Measurements from ENCODE around the gene CDH18.

Gene CDH18

GRCh38 chr5:19733612-19734495 lies 254.1 kb downstream of the CDH18 start:
- no peak for DNase-seq (ENCODE audit: low read depth)

GRCh38 chr5:19728571-19728970 lies 259.4 kb downstream of the CDH18 start:
- DNase-seq (ENCODE audit: low read depth), result no peak

GRCh38 chr5:19719109-19719508 lies 268.9 kb downstream of the CDH18 start:
- no peak for DNase-seq (ENCODE audit: low read depth)

GRCh38 chr5:19713740-19714139 lies 274.3 kb downstream of the CDH18 start:
- DNase-seq (ENCODE audit: low read depth), result no peak

- DNase-seq (ENCODE audit: low read depth), result no peak
These were observed 278.6 kb downstream of the CDH18 start for GRCh38 chr5:19709403-19709802.

GRCh38 chr5:19706776-19707175 lies 281.2 kb downstream of the CDH18 start:
- DNase-seq (ENCODE audit: low read depth), result no peak

GRCh38 chr5:19701731-19702130 lies 286.3 kb downstream of the CDH18 start:
- no peak for DNase-seq (ENCODE audit: low read depth)

GRCh38 chr5:19694949-19695611 lies 292.9 kb downstream of the CDH18 start:
- no peak for DNase-seq (ENCODE audit: low read depth)

- DNase-seq (ENCODE audit: low read depth), result no peak
These were observed 297.0 kb downstream of the CDH18 start for GRCh38 chr5:19690978-19691377.

- DNase-seq (ENCODE audit: low read depth), result no peak
These were observed 302.5 kb downstream of the CDH18 start for GRCh38 chr5:19685473-19685872.

- DNase-seq (ENCODE audit: low read depth), result no peak
These were observed 311.1 kb downstream of the CDH18 start for GRCh38 chr5:19676895-19677294.

GRCh38 chr5:19660679-19661078 lies 327.3 kb downstream of the CDH18 start:
- no peak for DNase-seq (ENCODE audit: low read depth)

- no peak for DNase-seq (ENCODE audit: low read depth)
These were observed 332.4 kb downstream of the CDH18 start for GRCh38 chr5:19655627-19656026.

GRCh38 chr5:19638461-19638860 lies 349.5 kb downstream of the CDH18 start:
- DNase-seq (ENCODE audit: low read depth), result no peak

GRCh38 chr5:19630876-19631275 lies 357.1 kb downstream of the CDH18 start:
- no peak for DNase-seq (ENCODE audit: low read depth)

GRCh38 chr5:19626211-19626610 lies 361.8 kb downstream of the CDH18 start:
- no peak for DNase-seq (ENCODE audit: low read depth)

GRCh38 chr5:19625562-19625961 lies 362.4 kb downstream of the CDH18 start:
- DNase-seq (ENCODE audit: low read depth), result no peak

GRCh38 chr5:19619571-19619970 lies 368.4 kb downstream of the CDH18 start:
- no peak for DNase-seq (ENCODE audit: low read depth)

GRCh38 chr5:19616701-19617215 lies 371.2 kb downstream of the CDH18 start:
- DNase-seq (ENCODE audit: low read depth), result no peak

GRCh38 chr5:19615661-19616060 lies 372.3 kb downstream of the CDH18 start:
- no peak for DNase-seq (ENCODE audit: low read depth)

- DNase-seq (ENCODE audit: low read depth), result no peak
These were observed 372.9 kb downstream of the CDH18 start for GRCh38 chr5:19615071-19615470.

GRCh38 chr5:19608444-19609002 lies 379.5 kb downstream of the CDH18 start:
- no peak for DNase-seq (ENCODE audit: low read depth)

- no peak for DNase-seq (ENCODE audit: low read depth)
These were observed 382.1 kb downstream of the CDH18 start for GRCh38 chr5:19605846-19606407.
